IPS-20b (cell line): Measurements from ENCODE around the gene SSBP1.
"Not testable (repeated sequence)": the region's sequence is repeated elsewhere in the genome, so short reads cannot be mapped to it uniquely, and the experiment has no call there.

ENCODE experiments used
- H3K27ac ChIP-seq: one replicate; pipeline ENCODE4 v1.5.1; 2013; ENCODE audit warnings: low read length
- H3K27me3 ChIP-seq: 2 replicates; pipeline ENCODE4 v1.6.1; 2013; ENCODE audit warnings: mild to moderate bottlenecking, low read length, inconsistent platforms; ENCODE audit not compliant: insufficient read depth
- H3K36me3 ChIP-seq: 2 replicates; pipeline ENCODE4 v1.6.1; 2013; ENCODE audit warnings: low read depth, mild to moderate bottlenecking, inconsistent platforms, low read length, moderate library complexity; ENCODE audit not compliant: insufficient read depth
- H3K4me1 ChIP-seq: 2 replicates; pipeline ENCODE4 v1.6.1; 2013; ENCODE audit warnings: mild to moderate bottlenecking, control low read depth, inconsistent platforms, low read length, moderate library complexity; ENCODE audit not compliant: insufficient read depth
- H3K4me3 ChIP-seq: 2 replicates; pipeline ENCODE4 v1.5.1; 2013; ENCODE audit warnings: mild to moderate bottlenecking, low read length, inconsistent platforms
- H3K9ac ChIP-seq: 2 replicates; pipeline ENCODE4 v1.6.1; 2013; ENCODE audit warnings: low read depth, mild to moderate bottlenecking, inconsistent platforms, low read length, moderate library complexity
- H3K9me3 ChIP-seq: 2 replicates; pipeline ENCODE4 v1.6.1; 2013; ENCODE audit warnings: mild to moderate bottlenecking, low read depth, low read length, inconsistent platforms; ENCODE audit not compliant: insufficient read depth

Gene SSBP1

GRCh38 chr7:141738592-141739013 lies 445 bp downstream of the SSBP1 start:
- Histone ChIP-seq H3K4me3 (peak overlapping the region; percentile 97), H3K4me1 (0 out of 2 replicates have a peak, but pooled peaks cover 7% of the 10 kb centered on the region), H3K9me3 (no peaks in the 10 kb centered on the region), H3K36me3 (peaks cover 44% of the 10 kb centered on the region), H3K9ac (peak overlapping the region; percentile 97), H3K27ac (peak overlapping the region; percentile 85), H3K27me3 (no peaks in the 10 kb centered on the region)

- Histone ChIP-seq H3K27ac (no peak overlapping the region), H3K9ac (peak overlapping the region; percentile 97), H3K36me3 (peaks cover 50% of the 10 kb centered on the region), H3K4me1 (0 out of 2 replicates have a peak, but pooled peaks cover 7% of the 10 kb centered on the region), H3K4me3 (peak overlapping the region; percentile 97), H3K27me3 (no peaks in the 10 kb centered on the region), H3K9me3 (no peaks in the 10 kb centered on the region)
These were observed 1.1 kb downstream of the SSBP1 start for GRCh38 chr7:141739250-141739649.

GRCh38 chr7:141742229-141742628 lies 4.1 kb downstream of the SSBP1 start:
- no peak overlapping the region for H3K4me3 ChIP-seq
- no peak overlapping the region for H3K27ac ChIP-seq
- no peaks in the 10 kb centered on the region for H3K27me3 ChIP-seq
- 0 out of 2 replicates have a peak, but pooled peaks cover 5% of the 10 kb centered on the region for H3K4me1 ChIP-seq
- H3K9ac ChIP-seq: no peak overlapping the region
- H3K36me3 ChIP-seq: peaks cover 80% of the 10 kb centered on the region
- no peaks in the 10 kb centered on the region for H3K9me3 ChIP-seq

GRCh38 chr7:141744131-141744530 lies 6.0 kb downstream of the SSBP1 start:
- no peaks in the 10 kb centered on the region for H3K27me3 ChIP-seq
- H3K27ac ChIP-seq: no peak overlapping the region
- peaks cover 98% of the 10 kb centered on the region for H3K36me3 ChIP-seq
- H3K4me1 ChIP-seq: 0 out of 2 replicates have a peak, but pooled peaks cover 4% of the 10 kb centered on the region
- H3K4me3 ChIP-seq: no peak overlapping the region
- H3K9ac ChIP-seq: no peak overlapping the region
- 0 out of 2 replicates have a peak, but pooled peaks cover 4% of the 10 kb centered on the region for H3K9me3 ChIP-seq

DNA sequence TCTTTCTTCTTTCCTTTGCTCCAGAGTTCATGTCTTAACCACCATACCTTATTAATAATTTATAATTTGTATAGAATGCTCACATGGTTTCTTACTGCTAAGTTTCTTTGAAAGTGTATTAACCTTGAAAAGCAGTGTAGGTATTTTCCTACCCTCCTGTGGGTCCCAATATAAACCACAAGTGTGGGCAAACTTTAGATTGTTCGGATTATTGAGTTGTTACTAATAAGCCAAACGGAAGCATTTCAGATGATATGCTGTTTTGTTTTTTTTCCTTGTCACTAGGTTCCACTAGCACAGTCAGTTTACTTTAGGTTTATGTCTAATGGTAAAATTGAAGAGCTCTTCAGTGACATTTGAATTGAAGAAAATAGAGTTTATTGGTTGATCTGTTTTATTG lies 10.2 kb downstream of the SSBP1 start:
- peaks cover 99% of the 10 kb centered on the region for H3K36me3 ChIP-seq
- H3K9ac ChIP-seq: no peak overlapping the region
- H3K4me3 ChIP-seq: no peak overlapping the region
- peaks cover 33% of the 10 kb centered on the region; the same call in 1 of the 2 replicates for H3K9me3 ChIP-seq
- no peaks in the 10 kb centered on the region for H3K27me3 ChIP-seq
- no peak overlapping the region for H3K27ac ChIP-seq
- no peaks in the 10 kb centered on the region for H3K4me1 ChIP-seq

DNA sequence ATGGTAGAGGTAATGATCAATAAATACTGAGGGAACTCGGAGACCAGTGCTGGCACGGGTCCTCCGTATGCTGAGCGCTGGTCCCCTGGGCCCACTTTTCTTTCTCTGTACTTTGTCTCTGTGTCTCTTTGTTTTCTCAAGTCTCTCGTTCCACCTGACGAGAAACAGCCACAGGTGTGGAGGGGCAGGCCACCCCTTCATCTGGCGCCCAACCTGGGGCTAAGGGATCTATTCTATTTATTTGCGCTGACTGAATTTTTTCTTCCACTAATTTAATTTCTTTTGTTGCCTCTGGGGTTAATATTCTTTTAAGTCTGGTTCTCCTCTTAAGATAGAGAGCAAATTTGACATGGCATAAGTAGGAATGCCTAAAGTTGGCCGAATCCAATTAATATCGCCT lies 13.7 kb downstream of the SSBP1 start:
- H3K4me3 ChIP-seq, H3K4me1 ChIP-seq, H3K9ac ChIP-seq, H3K27ac ChIP-seq, H3K27me3 ChIP-seq: not testable (repeated sequence)
- peaks cover 84% of the 10 kb centered on the region for H3K36me3 ChIP-seq
- peaks cover 33% of the 10 kb centered on the region; the same call in 1 of the 2 replicates for H3K9me3 ChIP-seq

GRCh38 chr7:141752634-141753033 lies 14.5 kb downstream of the SSBP1 start:
- Histone ChIP-seq H3K36me3 (peaks cover 85% of the 10 kb centered on the region), H3K9ac (no peak overlapping the region), H3K27ac (no peak overlapping the region), H3K4me3 (no peak overlapping the region), H3K4me1 (no peaks in the 10 kb centered on the region), H3K9me3 (peaks cover 33% of the 10 kb centered on the region; the same call in 1 of the 2 replicates), H3K27me3 (no peaks in the 10 kb centered on the region)

DNA sequence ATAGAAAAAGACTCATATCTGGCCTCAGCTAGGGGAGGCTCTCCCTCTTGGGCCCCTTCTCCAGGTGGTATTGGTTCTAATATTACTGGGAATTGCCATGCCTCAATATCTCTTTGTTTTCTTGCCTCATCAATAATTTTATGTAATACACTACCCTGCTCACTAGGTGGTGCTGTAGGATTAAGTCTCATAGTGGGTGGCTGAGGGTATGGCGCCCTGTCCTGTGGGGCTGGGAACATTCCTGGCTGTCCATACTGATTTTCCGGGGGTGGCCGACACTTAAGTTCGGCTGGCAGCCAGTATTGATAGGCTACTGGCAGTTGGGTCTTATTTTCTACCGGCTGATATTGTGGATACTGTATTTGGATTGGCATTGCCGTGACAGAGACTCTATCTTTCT lies 16.8 kb downstream of the SSBP1 start:
- Histone ChIP-seq H3K4me3 (no peak overlapping the region), H3K36me3 (peaks cover 79% of the 10 kb centered on the region), H3K9ac (no peak overlapping the region), H3K9me3 (peaks cover 26% of the 10 kb centered on the region; the same call in 1 of the 2 replicates), H3K27ac (no peak overlapping the region), H3K27me3 (no peaks in the 10 kb centered on the region), H3K4me1 (no peaks in the 10 kb centered on the region)

DNA sequence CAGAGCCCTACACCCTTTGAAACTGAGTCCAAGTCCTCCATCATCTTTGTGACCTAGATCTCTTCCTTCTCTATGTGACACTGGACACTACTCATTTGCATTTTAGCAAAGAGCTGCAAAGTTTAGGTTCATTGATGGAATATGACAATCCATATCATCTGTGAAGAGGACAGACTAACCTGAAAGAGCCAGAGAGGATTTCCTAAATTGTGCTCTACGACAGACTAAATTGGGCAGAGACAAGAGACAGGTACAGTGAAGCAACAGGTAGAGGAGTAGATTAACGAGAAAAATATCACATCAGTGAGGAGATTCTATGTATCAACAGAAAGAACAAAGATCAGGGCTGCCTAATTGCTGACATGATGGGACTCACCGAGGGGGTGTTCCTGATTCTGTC lies 25.6 kb downstream of the SSBP1 start, which contains the start of gene TAS2R3:
Gene TAS2R3 (plus strand): TSS at position 301 of the 400 bp plus-strand sequence. CDS start 62 bp downstream, at position 363.
- no peak within 1 kb of the TSS for H3K9ac ChIP-seq
- H3K4me3 ChIP-seq: no peak within 1 kb of the TSS
- no peak within 1 kb of the TSS for H3K27ac ChIP-seq
- peaks cover 38% of the 10 kb centered on the region for H3K36me3 ChIP-seq
- H3K4me1 ChIP-seq: no peaks in the 10 kb centered on the region
- H3K9me3 ChIP-seq: no peaks in the 10 kb centered on the region
- H3K27me3 ChIP-seq: no peaks in the 10 kb centered on the region

GRCh38 chr7:141770083-141770583 lies 32.0 kb downstream of the SSBP1 start:
- not testable (repeated sequence) for H3K4me3 ChIP-seq, H3K36me3 ChIP-seq, H3K4me1 ChIP-seq, H3K9me3 ChIP-seq, H3K27ac ChIP-seq, H3K27me3 ChIP-seq, H3K9ac ChIP-seq

DNA sequence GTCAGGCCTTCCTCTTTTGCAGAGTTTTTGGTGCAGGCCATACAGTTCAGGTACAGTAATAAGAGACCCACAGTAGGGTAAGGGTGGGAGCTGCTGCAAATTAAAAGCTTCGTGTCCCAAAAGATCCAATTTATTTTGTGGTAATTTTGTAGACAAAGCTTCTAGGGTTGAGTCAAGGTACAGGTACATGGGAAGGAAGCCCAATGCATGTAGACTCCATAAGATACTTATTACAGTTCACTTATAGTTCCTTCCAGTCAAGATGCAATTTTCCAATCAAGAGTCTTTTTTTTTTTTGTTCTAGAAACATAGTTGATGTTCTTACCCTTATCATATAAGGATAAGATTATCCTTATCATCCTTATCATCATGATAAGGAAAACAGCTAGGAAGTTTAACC lies 38.2 kb downstream of the SSBP1 start, which contains the start of gene TAS2R4:
Gene TAS2R4 (plus strand): TSS at position 301 of the 400 bp plus-strand sequence. CDS start 1,815 bp downstream, outside the sequence.
- no peaks in the 10 kb centered on the region for H3K4me1 ChIP-seq
- H3K9me3 ChIP-seq: peaks cover 13% of the 10 kb centered on the region
- H3K36me3 ChIP-seq: peaks cover 37% of the 10 kb centered on the region

GRCh38 chr7:141785706-141786552 lies 47.8 kb downstream of the SSBP1 start:
- Histone ChIP-seq H3K36me3 (peaks cover 15% of the 10 kb centered on the region), H3K4me1 (no peaks in the 10 kb centered on the region), H3K9me3 (no peaks in the 10 kb centered on the region), H3K27me3 (no peaks in the 10 kb centered on the region), H3K4me3 (no peak overlapping the region), H3K9ac (no peak overlapping the region), H3K27ac (no peak overlapping the region)

More for the DNA sequence above, 38.2 kb downstream of the SSBP1 start, which contains the start of gene TAS2R4:
- no peak within 1 kb of the TSS for H3K27ac ChIP-seq
- H3K9ac ChIP-seq: no peak within 1 kb of the TSS
- H3K27me3 ChIP-seq: no peaks in the 10 kb centered on the region
- no peak within 1 kb of the TSS for H3K4me3 ChIP-seq
